ENCODE data around the gene SPDYE2.
"Not testable (repeated sequence)": the region's sequence is repeated elsewhere in the genome, so short reads cannot be mapped to it uniquely, and the experiment has no call there.

SPDYE2 gene

DNA sequence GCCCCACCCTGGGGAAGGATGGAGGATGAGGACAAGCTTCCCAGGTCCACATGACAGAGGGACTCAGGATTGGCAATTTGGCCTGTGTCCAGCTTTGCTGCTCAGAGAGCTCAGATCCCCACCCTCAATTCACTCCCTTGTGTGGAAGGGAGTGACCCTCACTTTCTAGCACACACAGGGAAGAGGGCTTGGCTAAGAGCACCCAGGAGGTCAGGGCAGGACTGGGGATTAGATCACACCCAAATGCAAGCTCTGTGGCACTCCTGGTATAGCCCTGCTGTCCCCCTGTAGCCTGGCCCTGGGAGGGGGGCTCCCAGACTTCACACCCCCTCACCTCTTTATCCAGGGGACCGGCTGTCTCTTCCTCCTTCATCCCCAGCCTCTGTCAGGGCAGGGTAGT lies 6.7 kb upstream of the SPDYE2 start:
- H3K36me3 ChIP-seq (ENCODE audit: control insufficient read depth, insufficient read depth, low read length); H3K27me3 ChIP-seq (ENCODE audit: control insufficient read depth, insufficient read depth, low read length); H3K9me3 ChIP-seq (ENCODE audit: control insufficient read depth, low read length); H3K4me1 ChIP-seq (ENCODE audit: control insufficient read depth, insufficient read depth, low read length); H3K4me3 ChIP-seq (ENCODE audit: low read length); H3K9ac ChIP-seq (ENCODE audit: low read length): not testable (repeated sequence)

GRCh38 chr7:102545288-102545687 lies 5.7 kb upstream of the SPDYE2 start:
- H3K36me3 ChIP-seq (ENCODE audit: control insufficient read depth, insufficient read depth, low read length); H3K27me3 ChIP-seq (ENCODE audit: control insufficient read depth, insufficient read depth, low read length); H3K9ac ChIP-seq (ENCODE audit: low read length); H3K4me3 ChIP-seq (ENCODE audit: low read length); H3K9me3 ChIP-seq (ENCODE audit: control insufficient read depth, low read length); H3K4me1 ChIP-seq (ENCODE audit: control insufficient read depth, insufficient read depth, low read length): not testable (repeated sequence)

DNA sequence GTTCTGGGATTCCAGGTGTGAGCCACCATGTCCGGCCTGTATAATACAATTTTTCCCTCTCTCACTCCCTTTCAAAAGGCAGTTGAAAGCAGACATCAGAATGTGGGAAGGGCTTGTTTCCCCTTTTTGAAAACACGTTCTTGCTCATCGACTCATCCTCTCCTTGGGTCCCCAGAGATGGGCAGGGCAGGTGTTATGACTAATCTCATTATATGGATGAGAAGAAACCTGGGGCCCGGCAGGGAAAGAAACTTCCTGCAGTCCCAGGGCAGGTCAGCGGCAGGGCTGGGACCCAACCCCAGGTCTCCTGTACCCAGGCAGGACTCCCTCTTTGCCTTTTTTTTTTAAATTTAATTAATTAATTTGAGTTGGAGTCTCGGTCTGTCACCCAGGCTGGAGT lies 4.7 kb upstream of the SPDYE2 start:
- not testable (repeated sequence) for H3K36me3 ChIP-seq (ENCODE audit: control insufficient read depth, insufficient read depth, low read length); H3K27me3 ChIP-seq (ENCODE audit: control insufficient read depth, insufficient read depth, low read length); H3K9me3 ChIP-seq (ENCODE audit: control insufficient read depth, low read length); H3K4me3 ChIP-seq (ENCODE audit: low read length); H3K4me1 ChIP-seq (ENCODE audit: control insufficient read depth, insufficient read depth, low read length); H3K9ac ChIP-seq (ENCODE audit: low read length)

- H3K9ac ChIP-seq (ENCODE audit: low read length); H3K4me1 ChIP-seq (ENCODE audit: control insufficient read depth, insufficient read depth, low read length); H3K4me3 ChIP-seq (ENCODE audit: low read length): not testable (repeated sequence)
Measured at GRCh38 chr7:102568620-102569019, 17.6 kb downstream of the SPDYE2 start.

DNA sequence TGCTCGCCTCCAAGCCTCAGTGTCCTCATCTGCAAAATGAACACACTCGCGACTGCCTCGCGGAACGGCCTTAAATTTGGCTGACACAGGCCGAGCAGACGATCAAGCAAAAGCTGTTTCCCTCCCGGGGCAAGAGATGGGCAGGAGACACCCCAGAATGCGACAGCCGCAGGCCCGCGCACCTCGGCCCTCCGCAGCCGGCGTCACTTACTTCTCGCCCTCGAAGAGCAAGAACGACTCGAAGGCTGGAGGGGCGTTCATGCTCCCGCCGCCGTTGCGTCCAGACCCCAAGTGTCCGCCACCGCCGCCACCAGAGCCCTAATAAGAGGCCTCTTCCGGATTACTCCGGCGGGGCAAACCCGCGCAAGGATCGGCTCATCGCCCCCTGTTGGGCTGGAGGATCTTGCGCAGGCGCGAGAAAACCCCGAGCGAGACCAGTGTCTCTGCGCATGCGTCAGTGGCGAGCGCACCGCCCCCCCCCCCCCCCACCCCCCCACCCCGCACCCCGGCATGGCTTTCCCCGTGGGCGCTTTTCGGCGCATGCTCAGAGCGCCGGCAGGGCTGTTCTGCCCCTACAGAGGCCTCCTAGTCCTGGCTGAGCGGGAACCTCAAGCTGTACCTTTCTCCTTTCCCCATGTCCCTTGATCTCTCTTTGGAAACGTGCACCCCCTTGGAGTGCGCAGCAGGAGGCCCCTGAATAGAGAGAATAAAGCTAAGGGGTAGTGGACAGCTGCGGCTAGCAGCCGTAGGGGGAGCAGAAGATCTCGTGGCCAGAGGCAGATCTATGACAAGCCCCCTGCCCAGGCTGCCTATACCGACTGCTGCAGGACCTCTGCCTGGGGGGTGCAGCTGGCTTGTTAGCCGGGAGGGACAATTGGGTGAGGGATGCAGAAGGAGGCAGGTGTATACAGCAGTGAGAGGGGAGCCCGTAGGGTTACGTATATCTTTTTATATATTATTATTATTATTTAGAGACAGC lies 21.5 kb downstream of the SPDYE2 start, which contains the start of gene POLR2J3:
Gene POLR2J3 (minus strand): TSS at position 323 of the 979 bp plus-strand sequence. CDS start 62 bp downstream, at position 261.
- H3K36me3 ChIP-seq (ENCODE audit: control insufficient read depth, insufficient read depth, low read length); H3K4me3 ChIP-seq (ENCODE audit: low read length); H3K4me1 ChIP-seq (ENCODE audit: control insufficient read depth, insufficient read depth, low read length); H3K27me3 ChIP-seq (ENCODE audit: control insufficient read depth, insufficient read depth, low read length); H3K9me3 ChIP-seq (ENCODE audit: control insufficient read depth, low read length): not testable (repeated sequence)
- H3K9ac ChIP-seq (ENCODE audit: low read length): peak within 1 kb of the TSS; percentile 74

More at GRCh38 chr7:102568620-102569019, 17.6 kb downstream of the SPDYE2 start:
- not testable (repeated sequence) for H3K27me3 ChIP-seq (ENCODE audit: control insufficient read depth, insufficient read depth, low read length); H3K36me3 ChIP-seq (ENCODE audit: control insufficient read depth, insufficient read depth, low read length); H3K9me3 ChIP-seq (ENCODE audit: control insufficient read depth, low read length)

DNA sequence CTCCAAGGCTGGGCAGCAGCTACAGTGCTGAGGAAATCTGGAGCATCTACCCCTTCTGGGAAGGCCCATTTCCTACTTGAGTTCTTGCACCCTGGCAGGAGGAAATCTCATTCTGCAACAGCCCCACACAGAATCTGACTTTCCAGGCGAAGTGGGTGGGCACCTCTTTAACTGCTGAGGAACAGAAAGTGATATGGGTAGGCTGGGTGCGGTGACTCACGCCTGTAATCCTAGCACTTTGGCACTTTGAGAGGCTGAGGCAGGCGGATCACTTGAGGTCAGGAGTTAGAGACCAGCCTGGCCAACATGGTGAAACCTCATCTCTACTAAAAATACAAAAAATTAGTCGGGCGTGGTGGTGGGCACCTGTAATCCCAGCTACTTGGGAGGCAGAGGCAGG lies 23.6 kb downstream of the SPDYE2 start:
- H3K4me3 ChIP-seq (ENCODE audit: low read length); H3K27me3 ChIP-seq (ENCODE audit: control insufficient read depth, insufficient read depth, low read length); H3K36me3 ChIP-seq (ENCODE audit: control insufficient read depth, insufficient read depth, low read length); H3K9ac ChIP-seq (ENCODE audit: low read length); H3K4me1 ChIP-seq (ENCODE audit: control insufficient read depth, insufficient read depth, low read length); H3K9me3 ChIP-seq (ENCODE audit: control insufficient read depth, low read length): not testable (repeated sequence)

GRCh38 chr7:102576363-102576762 lies 25.3 kb downstream of the SPDYE2 start:
- H3K36me3 ChIP-seq (ENCODE audit: control insufficient read depth, insufficient read depth, low read length); H3K4me3 ChIP-seq (ENCODE audit: low read length); H3K9me3 ChIP-seq (ENCODE audit: control insufficient read depth, low read length); H3K27me3 ChIP-seq (ENCODE audit: control insufficient read depth, insufficient read depth, low read length); H3K9ac ChIP-seq (ENCODE audit: low read length); H3K4me1 ChIP-seq (ENCODE audit: control insufficient read depth, insufficient read depth, low read length): not testable (repeated sequence)

GRCh38 chr7:102577315-102578240 lies 26.6 kb downstream of the SPDYE2 start:
- not testable (repeated sequence) for H3K36me3 ChIP-seq (ENCODE audit: control insufficient read depth, insufficient read depth, low read length)

DNA sequence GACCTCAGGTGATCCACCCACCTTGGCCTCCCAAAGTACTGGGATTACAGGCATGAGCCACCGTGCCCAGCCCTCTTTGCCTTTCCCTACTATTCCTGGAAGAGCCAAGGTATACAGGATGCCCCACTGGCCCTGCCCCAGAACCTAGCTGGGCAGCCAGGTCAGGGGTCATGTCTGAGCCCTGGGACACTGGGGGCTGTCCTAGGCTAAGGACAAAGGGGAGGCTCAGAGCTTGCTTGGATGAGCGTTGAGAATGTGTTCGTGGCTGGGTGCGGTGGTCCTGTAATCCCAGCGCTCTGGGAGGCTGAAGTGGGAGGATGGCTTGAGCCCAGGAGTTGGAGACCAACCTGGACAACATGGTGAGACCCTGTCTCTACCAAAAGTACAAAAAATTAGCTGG lies 27.5 kb downstream of the SPDYE2 start:
- H3K4me3 ChIP-seq (ENCODE audit: low read length); H3K9ac ChIP-seq (ENCODE audit: low read length); H3K27me3 ChIP-seq (ENCODE audit: control insufficient read depth, insufficient read depth, low read length); H3K9me3 ChIP-seq (ENCODE audit: control insufficient read depth, low read length); H3K4me1 ChIP-seq (ENCODE audit: control insufficient read depth, insufficient read depth, low read length); H3K36me3 ChIP-seq (ENCODE audit: control insufficient read depth, insufficient read depth, low read length): not testable (repeated sequence)

More at GRCh38 chr7:102577315-102578240, 26.6 kb downstream of the SPDYE2 start:
- not testable (repeated sequence) for H3K4me1 ChIP-seq (ENCODE audit: control insufficient read depth, insufficient read depth, low read length); H3K27me3 ChIP-seq (ENCODE audit: control insufficient read depth, insufficient read depth, low read length); H3K4me3 ChIP-seq (ENCODE audit: low read length); H3K9ac ChIP-seq (ENCODE audit: low read length); H3K9me3 ChIP-seq (ENCODE audit: control insufficient read depth, low read length)

- H3K4me1 ChIP-seq (ENCODE audit: control insufficient read depth, insufficient read depth, low read length); H3K4me3 ChIP-seq (ENCODE audit: low read length); H3K27me3 ChIP-seq (ENCODE audit: control insufficient read depth, insufficient read depth, low read length): not testable (repeated sequence)
Measured at GRCh38 chr7:102581722-102582121, 30.7 kb downstream of the SPDYE2 start.

DNA sequence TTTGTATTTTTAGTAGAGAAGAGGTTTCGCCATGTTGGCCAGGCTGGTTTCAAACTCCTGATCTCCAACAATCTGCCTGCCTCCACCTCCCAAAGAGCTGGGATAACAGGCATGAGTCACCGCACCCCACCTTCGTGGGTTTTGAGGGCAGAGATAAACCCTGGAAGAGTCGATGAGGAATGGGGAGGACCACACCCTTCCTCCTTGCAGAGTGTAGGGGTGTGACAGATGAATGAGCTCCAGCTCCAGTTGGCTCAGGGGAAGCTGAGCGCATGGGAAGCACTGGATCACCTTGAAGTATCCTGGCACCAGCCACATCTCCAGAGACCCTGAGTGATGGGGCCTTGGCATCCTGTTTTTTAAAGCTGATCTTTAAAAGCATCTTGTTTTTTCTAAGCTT lies 32.5 kb downstream of the SPDYE2 start:
- H3K9ac ChIP-seq (ENCODE audit: low read length); H3K27me3 ChIP-seq (ENCODE audit: control insufficient read depth, insufficient read depth, low read length); H3K36me3 ChIP-seq (ENCODE audit: control insufficient read depth, insufficient read depth, low read length); H3K4me1 ChIP-seq (ENCODE audit: control insufficient read depth, insufficient read depth, low read length); H3K9me3 ChIP-seq (ENCODE audit: control insufficient read depth, low read length); H3K4me3 ChIP-seq (ENCODE audit: low read length): not testable (repeated sequence)

More at GRCh38 chr7:102581722-102582121, 30.7 kb downstream of the SPDYE2 start:
- not testable (repeated sequence) for H3K9me3 ChIP-seq (ENCODE audit: control insufficient read depth, low read length); H3K9ac ChIP-seq (ENCODE audit: low read length); H3K36me3 ChIP-seq (ENCODE audit: control insufficient read depth, insufficient read depth, low read length)

- not testable (repeated sequence) for H3K4me3 ChIP-seq (ENCODE audit: low read length); H3K27me3 ChIP-seq (ENCODE audit: control insufficient read depth, insufficient read depth, low read length); H3K4me1 ChIP-seq (ENCODE audit: control insufficient read depth, insufficient read depth, low read length); H3K9me3 ChIP-seq (ENCODE audit: control insufficient read depth, low read length); H3K9ac ChIP-seq (ENCODE audit: low read length); H3K36me3 ChIP-seq (ENCODE audit: control insufficient read depth, insufficient read depth, low read length)
Measured at GRCh38 chr7:102589857-102590256, 38.8 kb downstream of the SPDYE2 start.
